SK-N-SH (cell line): ENCODE data around the gene ZNF507. TPM values are rescaled to one million over a fixed set of nuclear protein-coding genes. Genes with fewer than 3 reads are reported as not detected.
A peak's percentile ranks its signal among the peaks of the same experiment; 100 is the strongest.

ENCODE experiments used
- CTCF ChIA-PET: fragments of 300-600, 350-600 bp; formaldehyde crosslinking; extraction: SDS; loops from one replicate; lab custom pipeline; 2021; lab: Yijun Ruan, JAX
- POLR2A ChIA-PET: fragments of 350-600 bp; sonication (Branson Sonifier 250); formaldehyde crosslinking; extraction: SDS; loops from one replicate; lab custom pipeline; 2020; ENCODE audit warnings: antibody characterized with exemption, inconsistent platforms; lab: Yijun Ruan, JAX
- DNase-seq: peaks from one replicate; pipeline ENCODE4 v3.0.0; 2012
- H2AFZ ChIP-seq: fragments of 200-600 bp; sonication (generic); 2 replicates; pipeline ENCODE4 v1.8.1; 2016; ENCODE audit warnings: antibody characterized with exemption, mild to moderate bottlenecking, low read depth
- H3F3A ChIP-seq: fragments of 200-600 bp; sonication (generic); replicated peaks from 2 replicates; pipeline ENCODE3; 2016; ENCODE audit warnings: antibody characterized with exemption, mild to moderate bottlenecking; ENCODE audit not compliant: insufficient read depth
- H3K27ac ChIP-seq, 2 experiments: fragments of 200-500 bp in 1 of 2; fragments of 200-600 bp in 1 of 2; sonication (Bioruptor generic) in 1 of 2; sonication (generic), shearing (Covaris generic) in 1 of 2; 2 replicates each; pipeline versions ENCODE4 v1.5.1 to v1.6.1; 2014 to 2016; ENCODE audit warnings: low read depth in 2 of 2, inconsistent platforms in 1 of 2, low read length in 1 of 2, mild to moderate bottlenecking in 1 of 2, mixed read lengths in 1 of 2
- H3K27me3 ChIP-seq: fragments of 200-600 bp; sonication (generic), shearing (Covaris generic); 2 replicates; pipeline ENCODE4 v1.6.1; 2016; ENCODE audit warnings: mixed run types; ENCODE audit not compliant: insufficient read depth
- H3K36me3 ChIP-seq, 2 experiments: fragments of 200-500 bp in 1 of 2; fragments of 200-600 bp in 1 of 2; sonication (Bioruptor generic) in 1 of 2; sonication (generic) in 1 of 2; replicated peaks in 1 of 2; 2 replicates each; pipeline versions ENCODE3 to v1.5.1; 2014 to 2016; ENCODE audit warnings: low read length in 1 of 2, mild to moderate bottlenecking in 1 of 2; ENCODE audit not compliant: insufficient read depth in 2 of 2, control insufficient read depth in 1 of 2
- H3K4me1 ChIP-seq, 2 experiments: fragments of 200-500 bp in 1 of 2; fragments of 200-600 bp in 1 of 2; sonication (Bioruptor generic) in 1 of 2; sonication (generic), shearing (Covaris generic) in 1 of 2; 2 replicates each; pipeline versions ENCODE4 v1.5.1 to v1.6.1; 2014 to 2016; ENCODE audit warnings: low read depth in 1 of 2, low read length in 1 of 2, mixed run types in 1 of 2; ENCODE audit not compliant: insufficient read depth in 2 of 2, control insufficient read depth in 1 of 2
- H3K4me2 ChIP-seq: fragments of 200-600 bp; sonication (generic), shearing (Covaris generic); 2 replicates; pipeline ENCODE4 v1.6.1; 2017; ENCODE audit warnings: mixed run types
- H3K4me3 ChIP-seq, 2 experiments: fragments of 200-500 bp in 1 of 2; fragments of 200-600 bp in 1 of 2; sonication (Bioruptor generic) in 1 of 2; sonication (generic), shearing (Covaris generic) in 1 of 2; 2 replicates each; pipeline versions ENCODE4 v1.5.1 to v1.8.1; 2014 to 2016; ENCODE audit warnings: low read depth in 2 of 2, inconsistent platforms in 1 of 2, low read length in 1 of 2, mild to moderate bottlenecking in 1 of 2, mixed read lengths in 1 of 2, moderate library complexity in 1 of 2
- H3K79me2 ChIP-seq: fragments of 200-600 bp; sonication (generic); 2 replicates; pipeline ENCODE4 v1.8.1; 2017; ENCODE audit warnings: mild to moderate bottlenecking; ENCODE audit not compliant: insufficient read depth
- H3K9ac ChIP-seq: fragments of 200-600 bp; sonication (generic); 2 replicates; pipeline ENCODE4 v1.6.1; 2017; ENCODE audit warnings: mixed run types
- H3K9me2 ChIP-seq: fragments of 200-600 bp; sonication (generic); 2 replicates; pipeline ENCODE4 v1.6.1; 2017; ENCODE audit warnings: mixed run types
- H3K9me3 ChIP-seq: fragments of 200-600 bp; sonication (generic); 2 replicates; pipeline ENCODE4 v1.6.1; 2017; ENCODE audit warnings: mixed run types, mild to moderate bottlenecking, moderate library complexity
- H4K20me1 ChIP-seq: fragments of 200-600 bp; sonication (generic); 2 replicates; pipeline ENCODE4 v1.6.1; 2017; ENCODE audit warnings: mild to moderate bottlenecking, mixed run types; ENCODE audit not compliant: insufficient read depth
- CHD2 ChIP-seq: fragments of 150-350 bp; IDR thresholded peaks from 2 replicates; pipeline ENCODE4 v1.6.1; 2018; ENCODE audit warnings: low read length; ENCODE audit not compliant: partially characterized antibody
- ELF1 ChIP-seq: IDR thresholded peaks from 2 replicates; pipeline ENCODE4 v1.4.0; 2012
- EP300 ChIP-seq, 2 experiments: IDR thresholded peaks; 2 replicates each; pipeline versions ENCODE4 v1.4.0 to v1.6.1; 2012; ENCODE audit warnings: borderline replicate concordance in 1 of 2, low read depth in 1 of 2, low read length in 1 of 2
- FOSL2 ChIP-seq: IDR thresholded peaks from 2 replicates; pipeline ENCODE4 v1.4.0; 2012; ENCODE audit warnings: low read depth, mild to moderate bottlenecking, moderate library complexity, borderline replicate concordance
- FOXM1 ChIP-seq: IDR thresholded peaks from 2 replicates; pipeline ENCODE4 v1.4.0; 2012; ENCODE audit warnings: low read depth, mild to moderate bottlenecking
- GABPA ChIP-seq: IDR thresholded peaks from 2 replicates; pipeline ENCODE4 v1.4.0; 2012; ENCODE audit warnings: low read depth, mild to moderate bottlenecking
- GATA2 ChIP-seq: sonication (generic); formaldehyde crosslinking; IDR thresholded peaks from 2 replicates; pipeline ENCODE4 v1.5.0; 2020; ENCODE audit warnings: mild to moderate bottlenecking, missing genetic modification reagents
- JUND ChIP-seq: IDR thresholded peaks from 2 replicates; pipeline ENCODE4 v1.4.0; 2012
- MEF2A ChIP-seq: IDR thresholded peaks from 2 replicates; pipeline ENCODE4 v1.4.0; 2012; ENCODE audit warnings: low read depth, borderline replicate concordance
- MXI1 ChIP-seq: IDR thresholded peaks from 2 replicates; pipeline ENCODE4 v1.6.1; 2012; ENCODE audit warnings: mild to moderate bottlenecking, low read depth, low read length, improper control_type of control experiment
- NFIC ChIP-seq: IDR thresholded peaks from 2 replicates; pipeline ENCODE4 v1.4.0; 2012; ENCODE audit warnings: borderline replicate concordance
- POLR2AphosphoS5 ChIP-seq: IDR thresholded peaks from 2 replicates; pipeline ENCODE4 v1.6.1; 2012; ENCODE audit warnings: low read depth, low read length
- RAD21 ChIP-seq: IDR thresholded peaks from 2 replicates; pipeline ENCODE4 v1.6.1; 2012; ENCODE audit warnings: mild to moderate bottlenecking, low read length
- RCOR1 ChIP-seq: fragments of 150-350 bp; IDR thresholded peaks from 2 replicates; pipeline ENCODE4 v1.6.1; 2017; ENCODE audit warnings: antibody characterized with exemption, low read length
- RFX5 ChIP-seq: IDR thresholded peaks from 2 replicates; pipeline ENCODE4 v1.6.1; 2012; ENCODE audit warnings: mild to moderate bottlenecking, improper control_type of control experiment, low read length
- TAF1 ChIP-seq: IDR thresholded peaks from 2 replicates; pipeline ENCODE4 v1.6.1; 2012; ENCODE audit warnings: low read depth, mild to moderate bottlenecking, low read length, moderate library complexity, borderline replicate concordance
- TCF12 ChIP-seq: IDR thresholded peaks from 2 replicates; pipeline ENCODE4 v1.4.0; 2012
- WGBS: methylation state at CpG from one replicate; pipeline ENCODE4 v1.1.6; 2017; ENCODE audit warnings: low lambda C conversion rate; 5-methylcytosine and 5-hydroxymethylcytosine counted together
- polyA plus RNA-seq, 3 experiments: library from polyadenylated mRNA; depleted of rRNA; stranded (reverse); fragments of >200 nt; gene quantifications; 2 replicates each; pipeline ENCODE4 v1.2.3, GENCODE V29; 2012
- TF ChIP-seq, protein P1 (sequence below): fragments of 200-600 bp; sonication (generic); IDR thresholded peaks from 2 replicates; pipeline ENCODE4 v1.6.1; 2017; ENCODE audit warnings: antibody characterized with exemption, mild to moderate bottlenecking, moderate library complexity
- TF ChIP-seq, protein P2 (sequence below): IDR thresholded peaks from 2 replicates; pipeline ENCODE4 v1.4.0; 2012; ENCODE audit warnings: low read depth
- TF ChIP-seq, protein P3 (sequence below): IDR thresholded peaks from 2 replicates; pipeline ENCODE4 v1.4.0; 2012; ENCODE audit warnings: low read depth, borderline replicate concordance

The ZNF507 gene
- polyA plus RNA-seq, 1 of the 3 experiments (the other 2 are of a cell fraction): 6.8 TPM

DNA sequence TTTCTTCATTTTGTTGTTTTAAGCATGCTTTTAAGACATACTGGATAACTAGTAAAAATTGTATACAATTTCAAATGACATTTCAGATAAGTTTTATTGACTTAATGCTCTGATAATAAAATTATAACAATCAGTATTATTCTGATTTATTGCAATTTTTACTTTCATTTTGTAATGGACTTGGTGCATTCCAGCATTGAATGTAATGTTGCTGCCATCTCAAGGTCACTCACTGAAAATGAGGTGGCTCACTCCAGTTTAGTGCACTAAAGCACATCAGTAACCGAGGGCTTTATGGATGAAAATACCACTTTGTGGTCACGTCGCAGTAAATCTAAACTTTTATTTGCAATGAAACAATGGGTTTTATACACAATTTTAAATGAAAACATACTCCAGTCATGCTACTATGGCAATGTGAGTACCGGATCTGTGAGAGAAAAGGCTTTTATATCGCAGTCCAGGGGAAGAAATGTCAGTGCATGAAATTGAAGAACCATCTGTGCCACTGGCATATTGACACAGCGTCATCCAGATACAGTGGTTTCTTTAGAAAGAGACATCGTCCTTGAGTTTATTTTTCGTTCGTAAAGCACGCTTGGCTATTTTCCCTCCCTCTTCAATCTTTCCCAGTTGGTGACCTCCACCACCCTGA is 20.7 kb upstream of the ZNF507 start:
- Histone ChIP-seq H3K9ac (no peak overlapping the region), H3K4me1 (no peaks in the 10 kb centered on the region), H3K27me3 (no peaks in the 10 kb centered on the region), H3K27ac (no peak overlapping the region), H3K9me2 (no peaks in the 10 kb centered on the region), H3K4me3 (no peak overlapping the region), H3K4me2 (no peak overlapping the region), H3K36me3 (no peaks in the 10 kb centered on the region), H3F3A (no peaks in the 10 kb centered on the region), H3K9me3 (no peaks in the 10 kb centered on the region), H3K79me2 (no peaks in the 10 kb centered on the region), H2AFZ (no peak overlapping the region), H4K20me1 (no peaks in the 10 kb centered on the region)
- DNase-seq: no peak
- 72% methylated on average over 10 of the region's 10 CpGs for WGBS
- CTCF ChIA-PET: interaction anchor here (1.0 kb wide), 1 partner anchor 15 kb away, joined by 3 read pairs; no protein-coding TSS in a partner anchor
- TF ChIP-seq, protein P1, sequence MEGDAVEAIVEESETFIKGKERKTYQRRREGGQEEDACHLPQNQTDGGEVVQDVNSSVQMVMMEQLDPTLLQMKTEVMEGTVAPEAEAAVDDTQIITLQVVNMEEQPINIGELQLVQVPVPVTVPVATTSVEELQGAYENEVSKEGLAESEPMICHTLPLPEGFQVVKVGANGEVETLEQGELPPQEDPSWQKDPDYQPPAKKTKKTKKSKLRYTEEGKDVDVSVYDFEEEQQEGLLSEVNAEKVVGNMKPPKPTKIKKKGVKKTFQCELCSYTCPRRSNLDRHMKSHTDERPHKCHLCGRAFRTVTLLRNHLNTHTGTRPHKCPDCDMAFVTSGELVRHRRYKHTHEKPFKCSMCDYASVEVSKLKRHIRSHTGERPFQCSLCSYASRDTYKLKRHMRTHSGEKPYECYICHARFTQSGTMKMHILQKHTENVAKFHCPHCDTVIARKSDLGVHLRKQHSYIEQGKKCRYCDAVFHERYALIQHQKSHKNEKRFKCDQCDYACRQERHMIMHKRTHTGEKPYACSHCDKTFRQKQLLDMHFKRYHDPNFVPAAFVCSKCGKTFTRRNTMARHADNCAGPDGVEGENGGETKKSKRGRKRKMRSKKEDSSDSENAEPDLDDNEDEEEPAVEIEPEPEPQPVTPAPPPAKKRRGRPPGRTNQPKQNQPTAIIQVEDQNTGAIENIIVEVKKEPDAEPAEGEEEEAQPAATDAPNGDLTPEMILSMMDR: peak; percentile 38; the same call in 1 of the 2 replicates
- TF ChIP-seq RAD21: peak; percentile 58
- no peak for TF ChIP-seq CHD2
- no peak for TF ChIP-seq FOXM1
- TF ChIP-seq MXI1: no peak
- no peak for TF ChIP-seq ELF1
- no peak for TF ChIP-seq EP300 (IDR thresholded peaks at IDR 0.05; ENCODE audit: borderline replicate concordance in 1 of 2, low read depth in 1 of 2, low read length in 1 of 2)
- TF ChIP-seq RFX5: no peak
- POLR2A ChIA-PET: no interaction called here

DNA sequence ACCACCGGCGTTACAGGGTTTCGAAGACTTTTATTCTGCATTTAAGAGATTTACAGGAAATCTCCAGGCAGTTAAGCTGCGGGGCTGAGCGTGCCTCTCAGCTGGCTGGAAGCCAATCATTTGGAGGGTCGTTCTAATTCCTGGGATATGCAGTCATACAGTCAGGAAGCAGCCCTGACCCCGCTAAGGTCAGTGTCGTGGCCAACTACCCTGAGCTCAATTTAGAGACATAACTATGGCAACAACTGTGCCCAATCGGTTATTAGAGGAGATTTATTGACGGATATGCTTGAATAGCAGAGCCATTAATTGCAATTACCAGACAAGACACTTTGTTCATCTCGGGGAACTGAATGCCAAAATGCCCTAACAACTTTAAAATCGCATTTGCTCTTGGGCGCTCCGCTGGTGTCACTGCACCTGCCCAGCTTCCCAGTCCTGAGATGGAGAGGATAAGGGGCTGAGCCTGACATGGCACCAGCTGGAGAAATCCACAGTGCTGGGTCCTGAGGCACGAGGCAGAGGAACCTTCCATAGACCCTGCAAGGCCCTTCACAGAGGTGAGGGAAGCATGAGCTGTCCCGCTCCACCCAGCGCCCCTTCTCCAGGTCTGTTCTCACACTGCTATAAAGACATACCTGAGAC is 15.1 kb upstream of the ZNF507 start:
- H3K9me2 ChIP-seq: no peaks in the 10 kb centered on the region
- no peak overlapping the region for H3K4me2 ChIP-seq
- H4K20me1 ChIP-seq: no peaks in the 10 kb centered on the region
- ChIA-PET POLR2A (no interaction called here), CTCF (interaction anchor here (0.8 to 2.9 kb wide), 4 partner anchors 10 to 1663 kb away, joined by 3 to 14 read pairs (median 6); no protein-coding TSS in a partner anchor)
- H3K36me3 ChIP-seq: no peaks in the 10 kb centered on the region
- H3F3A ChIP-seq: no peaks in the 10 kb centered on the region
- H3K27ac ChIP-seq: no peak overlapping the region
- no peak for DNase-seq
- no peak overlapping the region for H2AFZ ChIP-seq
- H3K27me3 ChIP-seq: no peaks in the 10 kb centered on the region; the same call in 1 of the 2 replicates
- no peaks in the 10 kb centered on the region for H3K9me3 ChIP-seq
- no peak overlapping the region for H3K9ac ChIP-seq
- no peak overlapping the region for H3K4me3 ChIP-seq
- no peaks in the 10 kb centered on the region for H3K4me1 ChIP-seq
- H3K79me2 ChIP-seq: no peaks in the 10 kb centered on the region
- 50% methylated on average over 16 of the region's 17 CpGs for WGBS
- no peak for TF ChIP-seq TAF1
- TF ChIP-seq RFX5: no peak
- no peak for TF ChIP-seq NFIC
- TF ChIP-seq JUND: no peak
- TF ChIP-seq TCF12: no peak
- TF ChIP-seq, protein P2, sequence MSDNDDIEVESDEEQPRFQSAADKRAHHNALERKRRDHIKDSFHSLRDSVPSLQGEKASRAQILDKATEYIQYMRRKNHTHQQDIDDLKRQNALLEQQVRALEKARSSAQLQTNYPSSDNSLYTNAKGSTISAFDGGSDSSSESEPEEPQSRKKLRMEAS: no peak
- TF ChIP-seq POLR2AphosphoS5: no peak
- no peak for TF ChIP-seq RCOR1
- TF ChIP-seq GABPA: no peak
- TF ChIP-seq CHD2: no peak
- TF ChIP-seq MEF2A: no peak
- TF ChIP-seq FOSL2: no peak
- TF ChIP-seq FOXM1: no peak
- TF ChIP-seq, protein P3, sequence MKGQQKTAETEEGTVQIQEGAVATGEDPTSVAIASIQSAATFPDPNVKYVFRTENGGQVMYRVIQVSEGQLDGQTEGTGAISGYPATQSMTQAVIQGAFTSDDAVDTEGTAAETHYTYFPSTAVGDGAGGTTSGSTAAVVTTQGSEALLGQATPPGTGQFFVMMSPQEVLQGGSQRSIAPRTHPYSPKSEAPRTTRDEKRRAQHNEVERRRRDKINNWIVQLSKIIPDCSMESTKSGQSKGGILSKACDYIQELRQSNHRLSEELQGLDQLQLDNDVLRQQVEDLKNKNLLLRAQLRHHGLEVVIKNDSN: no peak
- TF ChIP-seq GATA2 (CRISPR knock-in tag): no peak
- TF ChIP-seq, all 33 proteins: peak for 0
